ENCODE data around the gene GLRA1.
A peak's percentile ranks its signal among the peaks of the same experiment; 100 is the strongest.

GLRA1 gene

GRCh38 chr5:151892393-151892792, 32.3 kb downstream of the GLRA1 start:
- Histone ChIP-seq H3K27me3 (ENCODE audit: insufficient read depth, low read length, poor library complexity) (no peaks in the 10 kb centered on the region), H3K9ac (ENCODE audit: low read length) (no peak overlapping the region), H3K4me2 (ENCODE audit: low read length) (no peak overlapping the region), H4K5ac (ENCODE audit: low read length) (no peak overlapping the region), H2AK5ac (ENCODE audit: low read length) (no peak overlapping the region), H3K4ac (ENCODE audit: low read depth, low read length) (peak overlapping the region; percentile 57), H2BK5ac (ENCODE audit: low read length) (no peak overlapping the region), H2BK15ac (replicated peaks; ENCODE audit: low read depth) (no peak overlapping the region), H4K8ac (ENCODE audit: low read depth, low read length) (no peak overlapping the region), H3K56ac (ENCODE audit: low read length) (no peak overlapping the region), H3K79me2 (ENCODE audit: control insufficient read depth, insufficient read depth, low read length) (no peaks in the 10 kb centered on the region), H3K4me1 (ENCODE audit: control insufficient read depth, low read depth, low read length) (peaks cover 3% of the 10 kb centered on the region), H3K4me3 (ENCODE audit: low read length) (no peak overlapping the region), H3K27ac (ENCODE audit: low read depth, low read length) (no peak overlapping the region), H3K18ac (ENCODE audit: low read length) (no peak overlapping the region), H3K23ac (ENCODE audit: low read length) (no peak overlapping the region), H3K36me3 (ENCODE audit: control insufficient read depth, insufficient read depth, low read length) (no peaks in the 10 kb centered on the region), H3K79me1 (ENCODE audit: low read length) (no peaks in the 10 kb centered on the region), H2BK120ac (ENCODE audit: low read depth, low read length) (no peak overlapping the region)
- no CpG with 5 or more reads among the region's 4 CpGs for WGBS (ENCODE audit: extremely low coverage, insufficient coverage, low lambda C conversion rate)
- no peak for DNase-seq

- DNase-seq, result peak; percentile 84
- H2BK120ac ChIP-seq (ENCODE audit: low read depth, low read length), result no peak overlapping the region
- H3K79me1 ChIP-seq (ENCODE audit: low read length), result no peaks in the 10 kb centered on the region
- H3K27ac ChIP-seq (ENCODE audit: low read depth, low read length), result no peak overlapping the region
- no peak overlapping the region for H3K4me2 ChIP-seq (ENCODE audit: low read length)
- no CpG with 5 or more reads among the region's 3 CpGs for WGBS (ENCODE audit: extremely low coverage, insufficient coverage, low lambda C conversion rate)
- no peaks in the 10 kb centered on the region for H3K27me3 ChIP-seq (ENCODE audit: insufficient read depth, low read length, poor library complexity)
- H3K79me2 ChIP-seq (ENCODE audit: control insufficient read depth, insufficient read depth, low read length), result no peaks in the 10 kb centered on the region
- H3K18ac ChIP-seq (ENCODE audit: low read length), result no peak overlapping the region
- H3K36me3 ChIP-seq (ENCODE audit: control insufficient read depth, insufficient read depth, low read length), result no peaks in the 10 kb centered on the region
- H3K4ac ChIP-seq (ENCODE audit: low read depth, low read length), result no peak overlapping the region
- no peak overlapping the region for H3K56ac ChIP-seq (ENCODE audit: low read length)
- H4K5ac ChIP-seq (ENCODE audit: low read length), result no peak overlapping the region
- no peak overlapping the region for H3K4me3 ChIP-seq (ENCODE audit: low read length)
- no peak overlapping the region for H4K8ac ChIP-seq (ENCODE audit: low read depth, low read length)
- H3K9ac ChIP-seq (ENCODE audit: low read length), result no peak overlapping the region
- H2AK5ac ChIP-seq (ENCODE audit: low read length), result no peak overlapping the region
- H2BK15ac ChIP-seq (replicated peaks; ENCODE audit: low read depth), result no peak overlapping the region
- H2BK5ac ChIP-seq (ENCODE audit: low read length), result no peak overlapping the region
- peaks cover 3% of the 10 kb centered on the region for H3K4me1 ChIP-seq (ENCODE audit: control insufficient read depth, low read depth, low read length)
- no peak overlapping the region for H3K23ac ChIP-seq (ENCODE audit: low read length)
Observed at GRCh38 chr5:151890299-151890698, 34.4 kb downstream of the GLRA1 start.

DNA sequence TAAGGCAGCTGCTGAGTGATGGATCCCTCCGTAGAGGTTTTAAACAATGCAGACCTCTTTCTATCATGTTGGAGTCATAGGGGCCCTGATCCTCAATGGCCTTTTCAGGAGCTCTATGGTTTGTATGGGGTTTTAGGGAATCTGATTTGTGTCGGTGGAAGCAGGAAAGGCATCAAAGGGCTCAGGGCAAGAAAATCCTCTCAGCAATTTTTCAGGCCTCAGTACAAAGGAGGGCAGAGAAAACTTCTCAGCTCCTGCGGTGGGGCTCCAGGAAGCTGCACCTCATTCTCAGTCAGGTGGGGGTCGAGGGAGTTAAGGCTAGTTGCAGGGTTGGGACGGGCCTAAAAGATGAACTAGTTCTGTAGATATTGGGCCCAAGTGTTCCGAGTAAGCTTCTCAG, 35.0 kb downstream of the GLRA1 start:
- no peak overlapping the region for H3K23ac ChIP-seq (ENCODE audit: low read length)
- no peaks in the 10 kb centered on the region for H3K79me2 ChIP-seq (ENCODE audit: control insufficient read depth, insufficient read depth, low read length)
- H3K4me1 ChIP-seq (ENCODE audit: control insufficient read depth, low read depth, low read length), result peaks cover 3% of the 10 kb centered on the region
- no peak overlapping the region for H3K4ac ChIP-seq (ENCODE audit: low read depth, low read length)
- no CpG with 5 or more reads among the region's 6 CpGs for WGBS (ENCODE audit: extremely low coverage, insufficient coverage, low lambda C conversion rate)
- no peak overlapping the region for H3K18ac ChIP-seq (ENCODE audit: low read length)
- no peaks in the 10 kb centered on the region for H3K27me3 ChIP-seq (ENCODE audit: insufficient read depth, low read length, poor library complexity)
- H4K8ac ChIP-seq (ENCODE audit: low read depth, low read length), result no peak overlapping the region
- H2BK15ac ChIP-seq (replicated peaks; ENCODE audit: low read depth), result no peak overlapping the region
- no peaks in the 10 kb centered on the region for H3K36me3 ChIP-seq (ENCODE audit: control insufficient read depth, insufficient read depth, low read length)
- H3K79me1 ChIP-seq (ENCODE audit: low read length), result no peaks in the 10 kb centered on the region
- H3K4me3 ChIP-seq (ENCODE audit: low read length), result no peak overlapping the region
- no peak overlapping the region for H2BK5ac ChIP-seq (ENCODE audit: low read length)
- no peak for DNase-seq
- no peak overlapping the region for H3K56ac ChIP-seq (ENCODE audit: low read length)
- no peak overlapping the region for H3K9ac ChIP-seq (ENCODE audit: low read length)
- no peak overlapping the region for H2BK120ac ChIP-seq (ENCODE audit: low read depth, low read length)
- H4K5ac ChIP-seq (ENCODE audit: low read length), result no peak overlapping the region
- no peak overlapping the region for H3K4me2 ChIP-seq (ENCODE audit: low read length)
- H3K27ac ChIP-seq (ENCODE audit: low read depth, low read length), result no peak overlapping the region
- H2AK5ac ChIP-seq (ENCODE audit: low read length), result no peak overlapping the region

- no peak overlapping the region for H2BK5ac ChIP-seq (ENCODE audit: low read length)
- no peaks in the 10 kb centered on the region for H3K27me3 ChIP-seq (ENCODE audit: insufficient read depth, low read length, poor library complexity)
- no peak overlapping the region for H3K18ac ChIP-seq (ENCODE audit: low read length)
- H3K4me2 ChIP-seq (ENCODE audit: low read length), result no peak overlapping the region
- H2BK15ac ChIP-seq (replicated peaks; ENCODE audit: low read depth), result no peak overlapping the region
- no peak overlapping the region for H3K27ac ChIP-seq (ENCODE audit: low read depth, low read length)
- no peak overlapping the region for H2AK5ac ChIP-seq (ENCODE audit: low read length)
- no CpG with 5 or more reads among the region's 4 CpGs for WGBS (ENCODE audit: extremely low coverage, insufficient coverage, low lambda C conversion rate)
- H3K56ac ChIP-seq (ENCODE audit: low read length), result no peak overlapping the region
- no peak overlapping the region for H4K8ac ChIP-seq (ENCODE audit: low read depth, low read length)
- H3K79me2 ChIP-seq (ENCODE audit: control insufficient read depth, insufficient read depth, low read length), result no peaks in the 10 kb centered on the region
- H3K4me3 ChIP-seq (ENCODE audit: low read length), result no peak overlapping the region
- no peak overlapping the region for H3K23ac ChIP-seq (ENCODE audit: low read length)
- H3K36me3 ChIP-seq (ENCODE audit: control insufficient read depth, insufficient read depth, low read length), result no peaks in the 10 kb centered on the region
- H4K5ac ChIP-seq (ENCODE audit: low read length), result no peak overlapping the region
- no peak overlapping the region for H2BK120ac ChIP-seq (ENCODE audit: low read depth, low read length)
- peaks cover 3% of the 10 kb centered on the region for H3K4me1 ChIP-seq (ENCODE audit: control insufficient read depth, low read depth, low read length)
- H3K79me1 ChIP-seq (ENCODE audit: low read length), result no peaks in the 10 kb centered on the region
- no peak overlapping the region for H3K9ac ChIP-seq (ENCODE audit: low read length)
- no peak overlapping the region for H3K4ac ChIP-seq (ENCODE audit: low read depth, low read length)
- DNase-seq, result peak; percentile 37
Observed at GRCh38 chr5:151886546-151887275, 37.9 kb downstream of the GLRA1 start.

- WGBS (ENCODE audit: extremely low coverage, insufficient coverage, low lambda C conversion rate), result no CpG with 5 or more reads among the region's 9 CpGs
Observed at GRCh38 chr5:151885138-151885908, 39.3 kb downstream of the GLRA1 start.

More at GRCh38 chr5:151885138-151885908, 39.3 kb downstream of the GLRA1 start:
- H2BK120ac ChIP-seq (ENCODE audit: low read depth, low read length), result no peak overlapping the region
- H3K9ac ChIP-seq (ENCODE audit: low read length), result no peak overlapping the region
- no peak overlapping the region for H3K27ac ChIP-seq (ENCODE audit: low read depth, low read length)
- DNase-seq, result no peak
- no peak overlapping the region for H3K23ac ChIP-seq (ENCODE audit: low read length)
- H3K4me1 ChIP-seq (ENCODE audit: control insufficient read depth, low read depth, low read length), result peaks cover 2% of the 10 kb centered on the region
- H3K36me3 ChIP-seq (ENCODE audit: control insufficient read depth, insufficient read depth, low read length), result no peaks in the 10 kb centered on the region
- H3K56ac ChIP-seq (ENCODE audit: low read length), result no peak overlapping the region
- H3K79me2 ChIP-seq (ENCODE audit: control insufficient read depth, insufficient read depth, low read length), result no peaks in the 10 kb centered on the region
- no peaks in the 10 kb centered on the region for H3K79me1 ChIP-seq (ENCODE audit: low read length)
- H2AK5ac ChIP-seq (ENCODE audit: low read length), result no peak overlapping the region
- no peak overlapping the region for H2BK15ac ChIP-seq (replicated peaks; ENCODE audit: low read depth)
- H3K4ac ChIP-seq (ENCODE audit: low read depth, low read length), result no peak overlapping the region
- no peak overlapping the region for H2BK5ac ChIP-seq (ENCODE audit: low read length)
- no peaks in the 10 kb centered on the region for H3K27me3 ChIP-seq (ENCODE audit: insufficient read depth, low read length, poor library complexity)
- no peak overlapping the region for H4K5ac ChIP-seq (ENCODE audit: low read length)
- no peak overlapping the region for H4K8ac ChIP-seq (ENCODE audit: low read depth, low read length)
- H3K4me3 ChIP-seq (ENCODE audit: low read length), result no peak overlapping the region
- no peak overlapping the region for H3K4me2 ChIP-seq (ENCODE audit: low read length)
- H3K18ac ChIP-seq (ENCODE audit: low read length), result no peak overlapping the region
